Activated T-helper 17 cell treated with anti-CD3 and anti-CD28 coated beads, Interleukin-2, amount 50 U/mL, for 72 hours (primary cell): Measurements from ENCODE around the gene KCNAB2. TPM values are rescaled to one million over a fixed set of nuclear protein-coding genes. Genes with fewer than 3 reads are reported as not detected.
A peak's percentile ranks its signal among the peaks of the same experiment; 100 is the strongest.

Source experiments
- ATAC-seq: fragments of 150-1000 bp; cut with Tn5 transposase; replicated peaks from 2 replicates; pipeline ENCODE4 v1.10.0; 2021; ENCODE audit warnings: mild to moderate bottlenecking, moderate library complexity
- H3K27ac Mint-ChIP-seq: one replicate; pipeline ENCODE4 v1.8.0; 2022; ENCODE audit warnings: mixed read lengths
- H3K27me3 Mint-ChIP-seq: one replicate; pipeline ENCODE4 v1.8.0; 2022; ENCODE audit warnings: mixed read lengths
- H3K36me3 Mint-ChIP-seq: one replicate; pipeline ENCODE4 v1.8.0; 2022; ENCODE audit warnings: low read depth, mild to moderate bottlenecking, mixed read lengths
- H3K4me1 Mint-ChIP-seq: one replicate; pipeline ENCODE4 v1.8.0; 2022; ENCODE audit warnings: mixed read lengths
- H3K4me3 Mint-ChIP-seq: one replicate; pipeline ENCODE4 v1.8.0; 2022; ENCODE audit warnings: mild to moderate bottlenecking, mixed read lengths
- H3K9me3 Mint-ChIP-seq: one replicate; pipeline ENCODE4 v1.8.0; 2022; ENCODE audit warnings: mixed read lengths
- total RNA-seq, 2 donors: library from RNA; stranded (reverse); gene quantifications; one replicate each; pipeline ENCODE4 v1.2.3, GENCODE V29; 2022

KCNAB2 gene
- total RNA-seq, 2 donors from 2014 or later = 407 to 432 TPM

DNA sequence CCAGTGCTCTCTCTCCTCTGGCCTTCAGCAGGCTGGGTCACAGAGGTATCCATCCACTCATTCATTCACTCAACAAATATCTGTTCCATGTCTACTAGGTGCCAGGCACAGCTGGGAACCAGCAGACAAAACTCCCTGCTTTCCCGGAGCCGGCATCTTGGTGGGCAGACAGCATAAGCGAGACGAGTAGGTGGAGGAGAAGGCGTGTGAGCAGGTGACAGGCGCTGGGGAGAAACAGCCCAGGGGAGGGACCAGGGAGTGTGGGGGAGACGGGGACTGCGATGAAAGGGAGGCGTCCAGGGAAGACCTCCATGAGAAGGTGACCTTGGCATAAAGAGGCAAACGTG lies 11.0 kb upstream of the KCNAB2 start:
- H3K36me3 Mint-ChIP-seq = peaks cover 97% of the 10 kb centered on the region
- no peaks in the 10 kb centered on the region for H3K27me3 Mint-ChIP-seq
- ATAC-seq = no peak
- H3K27ac Mint-ChIP-seq = peak overlapping the region; percentile 75
- H3K4me1 Mint-ChIP-seq = peaks cover 54% of the 10 kb centered on the region
- no peaks in the 10 kb centered on the region for H3K9me3 Mint-ChIP-seq
- H3K4me3 Mint-ChIP-seq = peak overlapping the region; percentile 23

DNA sequence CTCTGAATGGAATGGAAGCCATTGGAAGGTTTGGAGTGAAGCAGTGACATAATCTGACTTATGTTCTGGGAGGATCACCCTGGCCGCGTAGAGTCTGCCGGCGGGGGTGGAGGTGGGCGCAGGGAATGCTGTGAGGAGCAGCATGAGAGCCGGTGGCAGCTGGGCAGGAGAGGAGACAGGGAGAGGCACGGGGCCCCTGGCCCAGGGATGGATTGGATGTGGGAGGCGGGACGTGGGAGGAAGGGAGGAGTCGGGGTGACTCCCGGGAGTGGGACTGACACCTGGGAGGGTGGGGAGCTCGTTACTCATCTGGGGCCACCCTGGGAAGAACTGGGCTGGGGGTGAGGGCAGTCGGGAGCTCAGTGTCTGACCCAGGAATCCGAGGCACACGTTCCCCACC lies 10.4 kb upstream of the KCNAB2 start:
- H3K36me3 Mint-ChIP-seq = peaks cover 97% of the 10 kb centered on the region
- no peaks in the 10 kb centered on the region for H3K9me3 Mint-ChIP-seq
- peaks cover 51% of the 10 kb centered on the region for H3K4me1 Mint-ChIP-seq
- peak overlapping the region; percentile 75 for H3K27ac Mint-ChIP-seq
- H3K27me3 Mint-ChIP-seq = no peaks in the 10 kb centered on the region
- H3K4me3 Mint-ChIP-seq = peak overlapping the region; percentile 23
- no peak for ATAC-seq

- Mint-ChIP-seq H3K9me3 (no peaks in the 10 kb centered on the region), H3K27ac (peak overlapping the region; percentile 75), H3K4me1 (peaks cover 47% of the 10 kb centered on the region), H3K27me3 (no peaks in the 10 kb centered on the region), H3K4me3 (peak overlapping the region; percentile 23), H3K36me3 (peaks cover 97% of the 10 kb centered on the region)
- no peak for ATAC-seq
Measured at GRCh38 chr1:6035719-6036118, 10.0 kb upstream of the KCNAB2 start.

- H3K4me1 Mint-ChIP-seq = peaks cover 35% of the 10 kb centered on the region
- H3K27me3 Mint-ChIP-seq = no peaks in the 10 kb centered on the region
- H3K9me3 Mint-ChIP-seq = no peaks in the 10 kb centered on the region
- H3K4me3 Mint-ChIP-seq = peak overlapping the region; percentile 23
- peaks cover 97% of the 10 kb centered on the region for H3K36me3 Mint-ChIP-seq
- H3K27ac Mint-ChIP-seq = no peak overlapping the region
- ATAC-seq = peak; percentile 68
Measured at GRCh38 chr1:6037338-6037762, 8.3 kb upstream of the KCNAB2 start.

- Mint-ChIP-seq H3K27ac (no peak overlapping the region), H3K9me3 (no peaks in the 10 kb centered on the region), H3K4me3 (no peak overlapping the region), H3K27me3 (no peaks in the 10 kb centered on the region), H3K36me3 (peaks cover 97% of the 10 kb centered on the region), H3K4me1 (peaks cover 23% of the 10 kb centered on the region)
- ATAC-seq = no peak
Measured at GRCh38 chr1:6038603-6039002, 7.1 kb upstream of the KCNAB2 start.

- Mint-ChIP-seq H3K36me3 (peaks cover 99% of the 10 kb centered on the region), H3K9me3 (no peaks in the 10 kb centered on the region), H3K4me1 (peaks cover 23% of the 10 kb centered on the region), H3K4me3 (no peak overlapping the region), H3K27me3 (no peaks in the 10 kb centered on the region), H3K27ac (no peak overlapping the region)
- no peak for ATAC-seq
Measured at GRCh38 chr1:6039031-6039430, 6.7 kb upstream of the KCNAB2 start.

GRCh38 chr1:6040444-6040843 lies 5.2 kb upstream of the KCNAB2 start:
- no peak for ATAC-seq
- H3K4me3 Mint-ChIP-seq = no peak overlapping the region
- H3K36me3 Mint-ChIP-seq = peaks cover 100% of the 10 kb centered on the region
- H3K27me3 Mint-ChIP-seq = no peaks in the 10 kb centered on the region
- no peaks in the 10 kb centered on the region for H3K9me3 Mint-ChIP-seq
- H3K27ac Mint-ChIP-seq = no peak overlapping the region
- H3K4me1 Mint-ChIP-seq = peaks cover 22% of the 10 kb centered on the region

- no peak overlapping the region for H3K27ac Mint-ChIP-seq
- H3K27me3 Mint-ChIP-seq = no peaks in the 10 kb centered on the region
- ATAC-seq = no peak
- H3K36me3 Mint-ChIP-seq = peaks cover 100% of the 10 kb centered on the region
- H3K9me3 Mint-ChIP-seq = no peaks in the 10 kb centered on the region
- H3K4me3 Mint-ChIP-seq = no peak overlapping the region
- H3K4me1 Mint-ChIP-seq = peaks cover 18% of the 10 kb centered on the region
Measured at GRCh38 chr1:6040861-6041415, 4.8 kb upstream of the KCNAB2 start.

GRCh38 chr1:6041432-6042062 lies 4.1 kb upstream of the KCNAB2 start:
- no peak for ATAC-seq

GRCh38 chr1:6043561-6043960 lies 2.1 kb upstream of the KCNAB2 start:
- Mint-ChIP-seq H3K4me1 (peaks cover 10% of the 10 kb centered on the region), H3K27me3 (no peaks in the 10 kb centered on the region), H3K4me3 (no peak overlapping the region), H3K36me3 (peaks cover 100% of the 10 kb centered on the region), H3K27ac (no peak overlapping the region), H3K9me3 (no peaks in the 10 kb centered on the region)
- ATAC-seq = no peak

More at GRCh38 chr1:6041432-6042062, 4.1 kb upstream of the KCNAB2 start:
- H3K4me1 Mint-ChIP-seq = peaks cover 14% of the 10 kb centered on the region
- H3K27ac Mint-ChIP-seq = no peak overlapping the region
- H3K36me3 Mint-ChIP-seq = peaks cover 100% of the 10 kb centered on the region
- no peaks in the 10 kb centered on the region for H3K9me3 Mint-ChIP-seq
- no peak overlapping the region for H3K4me3 Mint-ChIP-seq
- H3K27me3 Mint-ChIP-seq = no peaks in the 10 kb centered on the region

DNA sequence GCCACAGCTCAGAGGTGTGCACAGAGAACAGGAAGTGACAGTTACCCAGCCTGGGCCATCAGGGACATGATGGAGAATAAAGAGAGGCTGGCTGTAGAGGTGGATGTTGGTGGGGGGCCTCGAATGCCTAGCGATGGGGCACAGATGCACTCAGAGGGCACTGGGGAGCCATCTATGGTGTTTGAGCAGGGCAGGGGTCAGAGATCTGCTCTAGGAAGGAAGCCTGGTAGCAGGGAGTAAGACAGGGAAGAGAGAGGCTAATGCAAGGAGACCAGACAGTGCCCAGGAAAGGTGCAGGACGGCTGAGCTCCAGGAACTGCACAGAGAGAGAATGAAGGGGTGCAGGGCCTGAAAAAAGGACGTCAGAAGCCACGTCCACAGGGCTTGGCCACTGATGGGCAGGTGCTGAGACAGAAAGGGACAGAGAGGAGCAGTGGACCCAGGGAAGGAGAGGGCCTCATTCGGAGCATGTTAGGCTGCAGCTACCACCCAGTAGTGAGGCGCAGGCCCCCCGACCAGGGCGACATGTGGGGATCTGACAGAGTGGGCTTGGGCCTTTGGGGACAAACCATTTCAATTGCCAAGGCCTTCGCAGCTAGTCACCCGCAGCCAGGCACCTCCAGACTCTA lies 1.1 kb upstream of the KCNAB2 start:
- peaks cover 98% of the 10 kb centered on the region for H3K36me3 Mint-ChIP-seq
- peak overlapping the region; percentile 78 for H3K27ac Mint-ChIP-seq
- peaks cover 15% of the 10 kb centered on the region for H3K4me1 Mint-ChIP-seq
- no peak overlapping the region for H3K4me3 Mint-ChIP-seq
- H3K27me3 Mint-ChIP-seq = no peaks in the 10 kb centered on the region
- H3K9me3 Mint-ChIP-seq = no peaks in the 10 kb centered on the region
- no peak for ATAC-seq

GRCh38 chr1:6045110-6045502 lies 582 bp upstream of the KCNAB2 start:
- no peak for ATAC-seq
- H3K4me1 Mint-ChIP-seq = peaks cover 15% of the 10 kb centered on the region
- no peak overlapping the region for H3K4me3 Mint-ChIP-seq
- peaks cover 94% of the 10 kb centered on the region for H3K36me3 Mint-ChIP-seq
- H3K27me3 Mint-ChIP-seq = no peaks in the 10 kb centered on the region
- H3K9me3 Mint-ChIP-seq = no peaks in the 10 kb centered on the region
- no peak overlapping the region for H3K27ac Mint-ChIP-seq

- H3K4me3 Mint-ChIP-seq = no peak overlapping the region
Measured at GRCh38 chr1:6046279-6046678, 591 bp downstream of the KCNAB2 start.

GRCh38 chr1:6048179-6048867 lies 2.6 kb downstream of the KCNAB2 start:
- peaks cover 94% of the 10 kb centered on the region for H3K36me3 Mint-ChIP-seq
- H3K4me3 Mint-ChIP-seq = no peak overlapping the region
- H3K4me1 Mint-ChIP-seq = peaks cover 20% of the 10 kb centered on the region
- H3K27me3 Mint-ChIP-seq = no peaks in the 10 kb centered on the region
- H3K27ac Mint-ChIP-seq = peak overlapping the region; percentile 62
- no peak for ATAC-seq
- no peaks in the 10 kb centered on the region for H3K9me3 Mint-ChIP-seq

More at GRCh38 chr1:6046279-6046678, 591 bp downstream of the KCNAB2 start:
- Mint-ChIP-seq H3K27ac (no peak overlapping the region), H3K27me3 (no peaks in the 10 kb centered on the region), H3K9me3 (no peaks in the 10 kb centered on the region), H3K4me1 (peaks cover 20% of the 10 kb centered on the region), H3K36me3 (peaks cover 94% of the 10 kb centered on the region)
- ATAC-seq = no peak

- H3K4me3 Mint-ChIP-seq = no peak overlapping the region
- H3K9me3 Mint-ChIP-seq = no peaks in the 10 kb centered on the region
- peaks cover 94% of the 10 kb centered on the region for H3K36me3 Mint-ChIP-seq
- ATAC-seq = no peak
- H3K4me1 Mint-ChIP-seq = peaks cover 20% of the 10 kb centered on the region
- no peaks in the 10 kb centered on the region for H3K27me3 Mint-ChIP-seq
- H3K27ac Mint-ChIP-seq = no peak overlapping the region
Measured at GRCh38 chr1:6049419-6049818, 3.7 kb downstream of the KCNAB2 start.
